ENCODE data around the gene RSBN1L.
"Not testable (repeated sequence)": the region's sequence is repeated elsewhere in the genome, so short reads cannot be mapped to it uniquely, and the experiment has no call there.

Gene RSBN1L

DNA sequence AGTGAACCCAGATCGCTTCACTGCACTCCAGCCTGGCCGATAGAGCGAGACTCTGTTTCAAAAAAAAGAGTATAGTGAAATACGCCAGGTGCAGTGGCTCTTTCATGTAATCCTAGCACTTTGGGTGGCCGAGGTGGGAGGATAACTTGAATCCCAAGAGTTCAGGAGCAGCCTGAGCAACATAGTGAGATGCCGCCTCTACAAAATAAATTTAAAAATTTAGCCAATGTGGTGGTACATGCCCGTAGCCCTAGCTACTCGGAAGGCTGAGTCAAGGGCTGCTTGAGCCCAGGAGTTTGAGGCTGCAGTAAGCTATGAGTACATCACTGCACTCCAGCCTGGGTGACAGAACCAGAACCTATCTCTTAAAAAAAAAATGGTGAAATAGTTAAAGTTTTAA lies 74.1 kb downstream of the RSBN1L start:
- Histone ChIP-seq H3K36me3 (ENCODE audit: control insufficient read depth, insufficient read depth, low read length) (peaks cover 23% of the 10 kb centered on the region), H3K27ac (ENCODE audit: low read depth, low read length) (no peak overlapping the region), H3K9me3 (ENCODE audit: control insufficient read depth, insufficient read depth, low read depth, low read length) (no peaks in the 10 kb centered on the region), H3K4me1 (ENCODE audit: control insufficient read depth, insufficient read depth, low read length) (peaks cover 5% of the 10 kb centered on the region), H3K4me3 (ENCODE audit: low read depth, low read length) (no peak overlapping the region), H3K27me3 (ENCODE audit: control insufficient read depth, insufficient read depth, low read length) (no peaks in the 10 kb centered on the region), H3K9ac (ENCODE audit: low read length) (no peak overlapping the region)

DNA sequence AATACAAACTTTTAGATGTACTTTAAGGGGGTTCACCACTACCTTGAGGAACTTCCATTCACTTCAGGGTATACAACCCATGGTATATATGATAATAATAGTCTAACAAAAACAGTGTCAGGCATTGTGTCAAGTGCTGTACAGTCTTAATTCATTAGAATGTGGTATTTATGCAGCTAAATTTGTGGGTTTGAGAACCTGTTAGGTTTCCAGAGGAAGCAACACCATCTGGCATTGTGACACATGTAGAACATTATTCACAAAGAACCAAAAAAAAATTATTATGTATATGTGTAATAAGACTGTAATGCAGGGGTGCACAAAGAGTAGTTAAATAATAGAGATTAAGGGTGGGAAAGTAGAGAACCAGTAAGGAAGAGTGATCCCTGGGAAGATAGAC lies 75.6 kb downstream of the RSBN1L start:
- H3K36me3 ChIP-seq (ENCODE audit: control insufficient read depth, insufficient read depth, low read length) = peaks cover 33% of the 10 kb centered on the region
- H3K9me3 ChIP-seq (ENCODE audit: control insufficient read depth, insufficient read depth, low read depth, low read length) = no peaks in the 10 kb centered on the region
- H3K4me1 ChIP-seq (ENCODE audit: control insufficient read depth, insufficient read depth, low read length) = no peaks in the 10 kb centered on the region
- no peaks in the 10 kb centered on the region for H3K27me3 ChIP-seq (ENCODE audit: control insufficient read depth, insufficient read depth, low read length)
- H3K4me3 ChIP-seq (ENCODE audit: low read depth, low read length) = no peak overlapping the region
- H3K9ac ChIP-seq (ENCODE audit: low read length) = no peak overlapping the region
- no peak overlapping the region for H3K27ac ChIP-seq (ENCODE audit: low read depth, low read length)

DNA sequence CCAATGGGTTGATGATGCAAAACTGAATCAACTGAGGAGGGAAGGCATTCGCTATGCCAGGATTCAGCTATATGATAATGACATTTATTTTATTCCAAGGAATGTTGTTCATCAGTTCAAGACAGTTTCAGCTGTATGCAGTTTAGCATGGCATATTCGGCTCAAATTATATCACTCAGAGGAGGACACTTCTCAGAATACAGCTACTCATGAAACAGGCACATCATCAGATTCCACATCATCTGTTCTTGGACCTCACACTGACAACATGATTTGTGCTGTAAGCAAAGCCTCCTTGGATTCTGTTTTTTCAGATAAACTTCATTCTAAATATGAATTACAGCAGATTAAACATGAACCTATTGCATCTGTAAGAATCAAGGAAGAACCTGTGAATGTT lies 82.3 kb downstream of the RSBN1L start:
- Histone ChIP-seq H3K9ac (ENCODE audit: low read length) (no peak overlapping the region), H3K4me3 (ENCODE audit: low read depth, low read length) (no peak overlapping the region), H3K27me3 (ENCODE audit: control insufficient read depth, insufficient read depth, low read length) (no peaks in the 10 kb centered on the region), H3K27ac (ENCODE audit: low read depth, low read length) (no peak overlapping the region), H3K4me1 (ENCODE audit: control insufficient read depth, insufficient read depth, low read length) (no peaks in the 10 kb centered on the region), H3K36me3 (ENCODE audit: control insufficient read depth, insufficient read depth, low read length) (peaks cover 41% of the 10 kb centered on the region), H3K9me3 (ENCODE audit: control insufficient read depth, insufficient read depth, low read depth, low read length) (no peaks in the 10 kb centered on the region)

DNA sequence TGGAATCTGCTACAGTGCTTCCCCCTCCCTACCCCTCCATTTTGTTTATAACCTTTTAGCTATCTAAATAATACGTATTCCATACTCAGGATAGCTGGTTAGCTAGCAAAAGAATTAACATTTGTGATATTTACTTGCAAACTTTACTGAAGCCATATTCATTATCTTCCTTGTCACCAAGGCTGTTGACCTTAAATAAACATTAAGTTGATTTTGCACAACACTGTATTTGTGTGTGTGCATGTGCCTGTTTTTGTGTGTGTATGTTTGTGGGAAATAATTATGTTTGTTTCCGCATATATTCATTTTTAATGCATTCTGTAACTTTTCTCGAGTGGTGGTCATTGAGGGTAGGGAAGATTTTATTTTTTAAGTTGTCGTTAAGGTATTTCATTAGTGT lies 86.1 kb downstream of the RSBN1L start:
- Histone ChIP-seq H3K27me3 (ENCODE audit: control insufficient read depth, insufficient read depth, low read length) (no peaks in the 10 kb centered on the region), H3K9me3 (ENCODE audit: control insufficient read depth, insufficient read depth, low read depth, low read length) (peaks cover 25% of the 10 kb centered on the region), H3K9ac (ENCODE audit: low read length) (no peak overlapping the region), H3K36me3 (ENCODE audit: control insufficient read depth, insufficient read depth, low read length) (peaks cover 40% of the 10 kb centered on the region), H3K27ac (ENCODE audit: low read depth, low read length) (no peak overlapping the region), H3K4me1 (ENCODE audit: control insufficient read depth, insufficient read depth, low read length) (no peaks in the 10 kb centered on the region), H3K4me3 (ENCODE audit: low read depth, low read length) (no peak overlapping the region)

DNA sequence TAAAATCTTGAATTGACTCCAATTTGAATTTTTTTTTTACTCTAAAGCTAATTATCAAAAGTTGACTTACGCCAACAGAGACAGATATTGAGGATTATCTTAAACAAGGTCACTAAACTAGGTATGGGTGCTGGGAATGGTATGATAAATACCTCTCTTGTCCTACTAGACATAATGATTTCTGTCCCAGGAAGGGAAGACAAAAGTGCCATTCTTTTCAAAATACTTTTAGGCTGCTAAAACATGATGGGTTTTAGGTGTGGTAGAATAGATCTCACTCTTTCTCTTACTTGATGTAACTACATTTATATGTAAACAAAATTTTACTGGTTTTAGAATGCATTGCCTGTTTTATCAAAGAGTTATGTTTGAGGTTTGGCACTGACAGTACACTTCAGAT lies 86.9 kb downstream of the RSBN1L start:
- H3K27ac ChIP-seq (ENCODE audit: low read depth, low read length) = no peak overlapping the region
- H3K4me3 ChIP-seq (ENCODE audit: low read depth, low read length) = no peak overlapping the region
- no peaks in the 10 kb centered on the region for H3K4me1 ChIP-seq (ENCODE audit: control insufficient read depth, insufficient read depth, low read length)
- peaks cover 25% of the 10 kb centered on the region for H3K9me3 ChIP-seq (ENCODE audit: control insufficient read depth, insufficient read depth, low read depth, low read length)
- no peak overlapping the region for H3K9ac ChIP-seq (ENCODE audit: low read length)
- no peaks in the 10 kb centered on the region for H3K27me3 ChIP-seq (ENCODE audit: control insufficient read depth, insufficient read depth, low read length)
- H3K36me3 ChIP-seq (ENCODE audit: control insufficient read depth, insufficient read depth, low read length) = peaks cover 37% of the 10 kb centered on the region

DNA sequence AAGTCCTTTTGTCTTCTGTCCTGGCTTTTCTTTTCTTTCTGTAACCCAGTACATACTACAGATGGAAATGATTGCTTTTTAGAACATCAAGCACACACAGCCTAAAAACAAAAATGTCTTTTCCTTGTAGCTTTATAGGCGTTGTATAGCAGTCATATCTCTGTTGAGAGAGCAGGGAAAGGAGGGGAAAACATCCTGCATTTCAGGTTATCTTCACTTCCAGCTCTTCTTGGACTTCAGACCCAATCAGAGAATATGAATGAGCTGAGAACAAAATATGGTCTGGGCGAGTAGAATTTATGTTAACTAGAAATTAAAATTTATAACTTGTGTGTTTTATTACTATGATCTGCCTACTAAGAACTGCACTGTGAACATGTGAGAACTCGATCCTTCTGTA lies 87.3 kb downstream of the RSBN1L start:
- Histone ChIP-seq H3K4me1 (ENCODE audit: control insufficient read depth, insufficient read depth, low read length) (no peaks in the 10 kb centered on the region), H3K9me3 (ENCODE audit: control insufficient read depth, insufficient read depth, low read depth, low read length) (peaks cover 25% of the 10 kb centered on the region), H3K4me3 (ENCODE audit: low read depth, low read length) (no peak overlapping the region), H3K27ac (ENCODE audit: low read depth, low read length) (no peak overlapping the region), H3K9ac (ENCODE audit: low read length) (no peak overlapping the region), H3K27me3 (ENCODE audit: control insufficient read depth, insufficient read depth, low read length) (no peaks in the 10 kb centered on the region), H3K36me3 (ENCODE audit: control insufficient read depth, insufficient read depth, low read length) (peaks cover 33% of the 10 kb centered on the region)

DNA sequence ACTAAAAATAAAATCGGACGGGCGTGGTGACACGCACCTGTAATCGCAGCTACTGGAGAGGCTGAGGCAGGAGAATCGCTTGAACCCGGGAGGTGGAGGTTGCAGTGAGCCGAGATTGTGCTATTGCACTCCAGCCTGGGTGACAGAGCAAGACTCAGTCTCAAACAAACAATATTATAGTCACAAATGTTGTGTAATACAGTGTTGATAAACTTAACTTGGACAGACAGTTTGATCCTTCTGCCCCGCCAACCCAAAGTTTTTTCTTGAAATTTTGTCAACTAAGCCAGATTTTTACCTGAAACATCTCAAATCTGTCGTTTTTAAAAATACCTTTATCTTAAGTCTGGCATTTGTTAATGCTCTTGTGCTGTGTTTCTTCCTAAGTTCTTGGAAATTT lies 88.2 kb downstream of the RSBN1L start:
- H3K27ac ChIP-seq (ENCODE audit: low read depth, low read length); H3K4me3 ChIP-seq (ENCODE audit: low read depth, low read length); H3K4me1 ChIP-seq (ENCODE audit: control insufficient read depth, insufficient read depth, low read length); H3K9ac ChIP-seq (ENCODE audit: low read length); H3K27me3 ChIP-seq (ENCODE audit: control insufficient read depth, insufficient read depth, low read length): not testable (repeated sequence)
- Histone ChIP-seq H3K36me3 (ENCODE audit: control insufficient read depth, insufficient read depth, low read length) (peaks cover 27% of the 10 kb centered on the region), H3K9me3 (ENCODE audit: control insufficient read depth, insufficient read depth, low read depth, low read length) (peaks cover 25% of the 10 kb centered on the region)

DNA sequence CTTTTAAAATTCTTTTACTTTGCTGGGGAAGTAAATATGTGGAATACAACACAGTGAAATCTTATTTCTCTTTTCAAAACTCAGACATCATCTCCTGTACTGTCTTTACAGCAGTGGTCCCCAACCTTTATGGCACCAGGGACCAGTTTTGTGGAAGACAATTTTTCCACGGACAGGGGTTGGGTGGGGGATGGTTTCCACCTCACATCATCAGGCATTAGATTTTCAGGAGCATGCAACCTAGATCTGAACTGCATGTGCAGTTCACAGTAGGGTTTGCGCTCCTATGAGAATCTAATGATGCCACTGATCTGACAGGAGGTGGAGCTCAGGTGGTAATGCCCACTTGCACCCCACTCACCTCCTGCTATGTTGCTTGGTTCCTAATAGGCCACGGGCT lies 89.8 kb downstream of the RSBN1L start:
- H3K4me3 ChIP-seq (ENCODE audit: low read depth, low read length) = no peak overlapping the region
- H3K4me1 ChIP-seq (ENCODE audit: control insufficient read depth, insufficient read depth, low read length) = no peaks in the 10 kb centered on the region
- no peaks in the 10 kb centered on the region for H3K27me3 ChIP-seq (ENCODE audit: control insufficient read depth, insufficient read depth, low read length)
- H3K9me3 ChIP-seq (ENCODE audit: control insufficient read depth, insufficient read depth, low read depth, low read length) = peaks cover 25% of the 10 kb centered on the region
- no peak overlapping the region for H3K9ac ChIP-seq (ENCODE audit: low read length)
- peaks cover 23% of the 10 kb centered on the region for H3K36me3 ChIP-seq (ENCODE audit: control insufficient read depth, insufficient read depth, low read length)
- H3K27ac ChIP-seq (ENCODE audit: low read depth, low read length) = no peak overlapping the region

DNA sequence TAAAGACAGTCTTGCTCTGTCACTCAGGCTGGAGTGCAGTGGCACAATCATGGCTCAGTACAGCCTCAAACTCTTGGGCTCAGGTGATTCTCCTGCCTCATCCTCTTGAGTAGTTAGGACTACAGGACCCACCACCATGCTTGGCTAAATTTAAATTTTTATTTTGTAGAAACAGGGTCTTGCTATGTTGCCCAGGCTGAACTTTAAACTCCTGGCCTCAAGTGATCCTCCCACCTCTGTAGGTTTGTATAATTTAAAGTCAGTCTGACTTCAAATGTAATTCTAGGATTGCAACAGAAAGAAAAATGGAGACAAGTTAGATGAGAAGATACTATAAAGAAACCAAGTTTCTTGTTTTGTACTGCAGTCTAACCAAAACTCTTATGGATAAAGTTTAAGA lies 90.5 kb downstream of the RSBN1L start:
- Histone ChIP-seq H3K9ac (ENCODE audit: low read length) (no peak overlapping the region), H3K27ac (ENCODE audit: low read depth, low read length) (no peak overlapping the region), H3K4me3 (ENCODE audit: low read depth, low read length) (no peak overlapping the region), H3K4me1 (ENCODE audit: control insufficient read depth, insufficient read depth, low read length) (peaks cover 4% of the 10 kb centered on the region; the same call in 1 of the 2 replicates), H3K36me3 (ENCODE audit: control insufficient read depth, insufficient read depth, low read length) (peaks cover 23% of the 10 kb centered on the region), H3K27me3 (ENCODE audit: control insufficient read depth, insufficient read depth, low read length) (no peaks in the 10 kb centered on the region), H3K9me3 (ENCODE audit: control insufficient read depth, insufficient read depth, low read depth, low read length) (peaks cover 25% of the 10 kb centered on the region)

DNA sequence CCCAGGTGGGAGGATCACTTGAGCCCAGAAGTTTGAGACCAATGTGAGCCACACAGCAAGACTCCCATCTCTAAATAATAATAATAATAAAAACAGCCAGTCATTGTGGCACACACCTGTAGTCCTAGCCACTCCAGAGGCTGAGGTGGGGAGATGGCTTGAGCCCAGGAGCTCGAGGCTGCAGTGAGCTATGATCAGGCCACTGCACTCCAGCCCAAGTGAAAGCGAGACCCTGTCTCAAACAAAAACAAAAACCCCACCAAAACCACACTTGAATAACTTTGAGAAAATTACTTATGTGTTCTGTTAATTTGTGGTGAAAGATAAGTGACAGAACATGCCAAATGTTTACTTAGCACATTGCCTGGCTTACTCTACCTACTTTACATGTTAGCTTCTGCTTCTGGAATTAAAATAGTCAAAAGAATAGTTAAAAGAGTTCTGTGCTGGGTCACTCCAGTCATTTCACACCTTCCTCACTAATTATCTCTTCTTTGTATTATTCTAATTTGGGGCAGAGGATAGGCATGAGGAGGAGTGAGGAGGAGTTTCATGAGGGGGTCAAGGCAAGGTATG lies 92.2 kb downstream of the RSBN1L start:
- Histone ChIP-seq H3K9me3 (ENCODE audit: control insufficient read depth, insufficient read depth, low read depth, low read length) (peaks cover 25% of the 10 kb centered on the region), H3K27ac (ENCODE audit: low read depth, low read length) (no peak overlapping the region), H3K4me3 (ENCODE audit: low read depth, low read length) (no peak overlapping the region), H3K27me3 (ENCODE audit: control insufficient read depth, insufficient read depth, low read length) (no peaks in the 10 kb centered on the region), H3K36me3 (ENCODE audit: control insufficient read depth, insufficient read depth, low read length) (peaks cover 18% of the 10 kb centered on the region), H3K4me1 (ENCODE audit: control insufficient read depth, insufficient read depth, low read length) (peaks cover 4% of the 10 kb centered on the region; the same call in 1 of the 2 replicates), H3K9ac (ENCODE audit: low read length) (no peak overlapping the region)

DNA sequence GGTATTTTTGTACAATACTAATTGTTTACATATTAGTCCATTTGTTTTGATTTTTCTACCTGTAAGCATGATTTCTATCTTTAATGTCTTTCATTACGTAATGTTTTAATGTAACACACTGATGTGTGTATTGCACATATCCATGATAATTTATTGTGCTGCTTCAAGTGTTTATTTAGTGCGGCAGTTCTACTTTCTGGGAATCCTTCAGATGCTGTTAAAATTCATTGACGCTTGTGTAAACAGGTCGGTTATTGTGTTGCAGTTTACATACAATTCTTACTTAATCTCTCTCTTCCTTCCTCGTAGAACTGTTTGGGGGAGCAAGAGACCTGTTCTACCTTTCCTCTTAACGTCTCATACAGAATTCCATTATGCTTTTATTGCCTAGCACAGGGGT lies 95.1 kb downstream of the RSBN1L start:
- H3K4me1 ChIP-seq (ENCODE audit: control insufficient read depth, insufficient read depth, low read length) = peaks cover 4% of the 10 kb centered on the region; the same call in 1 of the 2 replicates
- no peak overlapping the region for H3K27ac ChIP-seq (ENCODE audit: low read depth, low read length)
- peaks cover 4% of the 10 kb centered on the region for H3K9me3 ChIP-seq (ENCODE audit: control insufficient read depth, insufficient read depth, low read depth, low read length)
- no peaks in the 10 kb centered on the region for H3K27me3 ChIP-seq (ENCODE audit: control insufficient read depth, insufficient read depth, low read length)
- no peak overlapping the region for H3K9ac ChIP-seq (ENCODE audit: low read length)
- peaks cover 10% of the 10 kb centered on the region for H3K36me3 ChIP-seq (ENCODE audit: control insufficient read depth, insufficient read depth, low read length)
- no peak overlapping the region for H3K4me3 ChIP-seq (ENCODE audit: low read depth, low read length)

DNA sequence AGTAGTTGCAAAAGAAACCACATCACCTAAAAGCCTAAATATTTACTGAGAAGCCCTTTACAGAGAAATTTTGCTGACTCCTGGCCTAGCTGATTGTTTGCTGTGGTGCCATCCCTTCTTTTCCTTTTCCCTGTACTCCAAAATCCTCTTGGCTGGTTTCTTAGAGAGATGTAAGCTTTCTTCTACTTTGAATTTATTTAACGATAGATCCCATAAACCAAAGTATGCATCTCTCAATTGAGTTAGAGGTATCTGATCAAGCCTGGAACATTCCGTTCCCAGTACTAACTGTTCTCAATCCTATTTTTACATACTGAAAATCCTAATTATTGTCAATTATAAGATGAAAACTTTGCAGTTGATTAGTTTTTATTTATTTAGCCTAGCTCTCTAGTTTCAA lies 95.7 kb downstream of the RSBN1L start:
- Histone ChIP-seq H3K27me3 (ENCODE audit: control insufficient read depth, insufficient read depth, low read length) (no peaks in the 10 kb centered on the region), H3K9me3 (ENCODE audit: control insufficient read depth, insufficient read depth, low read depth, low read length) (no peaks in the 10 kb centered on the region), H3K27ac (ENCODE audit: low read depth, low read length) (no peak overlapping the region), H3K9ac (ENCODE audit: low read length) (no peak overlapping the region), H3K36me3 (ENCODE audit: control insufficient read depth, insufficient read depth, low read length) (peaks cover 8% of the 10 kb centered on the region), H3K4me1 (ENCODE audit: control insufficient read depth, insufficient read depth, low read length) (peaks cover 8% of the 10 kb centered on the region), H3K4me3 (ENCODE audit: low read depth, low read length) (no peak overlapping the region)
